Chondrocyte (in vitro differentiated cells): ENCODE measurements around the gene BCAT1. TPM values are rescaled to one million over a fixed set of nuclear protein-coding genes. Genes with fewer than 3 reads are reported as not detected.
"Not testable (repeated sequence)": the region's sequence is repeated elsewhere in the genome, so short reads cannot be mapped to it uniquely, and the experiment has no call there.

Experiments used
- DNase-seq: peaks from one replicate; pipeline ENCODE4 v3.0.0; 2021; ENCODE audit warnings: mixed read lengths, low spot score
- H3K27ac Mint-ChIP-seq: one replicate; pipeline ENCODE4 v1.8.0; 2021; ENCODE audit warnings: mild to moderate bottlenecking, moderate library complexity, mixed read lengths; ENCODE audit not compliant: unreplicated experiment
- H3K27me3 Mint-ChIP-seq: 2 replicates; pipeline ENCODE4 v1.8.0; 2021; ENCODE audit warnings: low read depth, mixed read lengths
- H3K36me3 Mint-ChIP-seq: 2 replicates; pipeline ENCODE4 v1.8.0; 2021; ENCODE audit warnings: low read depth, mixed read lengths
- H3K4me1 Mint-ChIP-seq: 2 replicates; pipeline ENCODE4 v1.8.0; 2021; ENCODE audit warnings: low read depth, mild to moderate bottlenecking, mixed read lengths
- H3K4me3 Mint-ChIP-seq: one replicate; pipeline ENCODE4 v1.8.0; 2021; ENCODE audit warnings: mild to moderate bottlenecking, moderate library complexity, mixed read lengths; ENCODE audit not compliant: unreplicated experiment
- H3K9me3 Mint-ChIP-seq: 2 replicates; pipeline ENCODE4 v1.8.0; 2021; ENCODE audit warnings: low read depth, mixed read lengths
- total RNA-seq: library from RNA; stranded (reverse); gene quantifications from 3 replicates; pipeline ENCODE4 v1.2.1, GENCODE V29; 2021
- TF ChIP-seq, protein P1 (sequence below): fragments of 200-600 bp; sonication (generic); IDR thresholded peaks from 2 replicates; pipeline ENCODE4 v1.5.0; 2021; ENCODE audit warnings: antibody characterized with exemption, mild to moderate bottlenecking, moderate library complexity

BCAT1 gene
- total RNA-seq, 1 donor from 2014 or later = 240 TPM

DNA sequence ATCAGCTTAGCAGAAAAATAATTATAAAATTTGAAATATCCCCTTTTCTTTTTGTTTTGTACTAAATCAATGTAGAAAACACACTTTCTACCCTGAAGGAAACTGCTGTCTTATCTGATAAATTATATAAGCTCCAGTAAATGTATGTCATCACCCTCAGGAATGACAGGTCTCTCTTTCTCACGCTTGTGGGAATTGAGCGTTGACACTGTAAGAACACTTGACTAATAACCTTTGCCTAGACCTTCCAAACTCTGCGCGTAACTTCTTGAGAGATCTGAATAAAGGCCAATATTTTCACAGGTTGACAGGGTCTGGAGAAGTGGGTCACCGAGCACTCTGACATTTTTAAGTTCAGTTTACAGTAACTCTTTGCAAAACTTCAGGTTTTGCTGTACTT lies 138.5 kb downstream of the BCAT1 start:
- peaks cover 22% of the 10 kb centered on the region for H3K36me3 Mint-ChIP-seq
- H3K4me1 Mint-ChIP-seq = peaks cover 16% of the 10 kb centered on the region
- no peak for DNase-seq
- H3K27ac Mint-ChIP-seq = no peak overlapping the region
- TF ChIP-seq, protein P1, sequence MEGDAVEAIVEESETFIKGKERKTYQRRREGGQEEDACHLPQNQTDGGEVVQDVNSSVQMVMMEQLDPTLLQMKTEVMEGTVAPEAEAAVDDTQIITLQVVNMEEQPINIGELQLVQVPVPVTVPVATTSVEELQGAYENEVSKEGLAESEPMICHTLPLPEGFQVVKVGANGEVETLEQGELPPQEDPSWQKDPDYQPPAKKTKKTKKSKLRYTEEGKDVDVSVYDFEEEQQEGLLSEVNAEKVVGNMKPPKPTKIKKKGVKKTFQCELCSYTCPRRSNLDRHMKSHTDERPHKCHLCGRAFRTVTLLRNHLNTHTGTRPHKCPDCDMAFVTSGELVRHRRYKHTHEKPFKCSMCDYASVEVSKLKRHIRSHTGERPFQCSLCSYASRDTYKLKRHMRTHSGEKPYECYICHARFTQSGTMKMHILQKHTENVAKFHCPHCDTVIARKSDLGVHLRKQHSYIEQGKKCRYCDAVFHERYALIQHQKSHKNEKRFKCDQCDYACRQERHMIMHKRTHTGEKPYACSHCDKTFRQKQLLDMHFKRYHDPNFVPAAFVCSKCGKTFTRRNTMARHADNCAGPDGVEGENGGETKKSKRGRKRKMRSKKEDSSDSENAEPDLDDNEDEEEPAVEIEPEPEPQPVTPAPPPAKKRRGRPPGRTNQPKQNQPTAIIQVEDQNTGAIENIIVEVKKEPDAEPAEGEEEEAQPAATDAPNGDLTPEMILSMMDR = no peak
- H3K4me3 Mint-ChIP-seq = no peak overlapping the region
- H3K9me3 Mint-ChIP-seq = peaks cover 8% of the 10 kb centered on the region
- H3K27me3 Mint-ChIP-seq = no peaks in the 10 kb centered on the region

DNA sequence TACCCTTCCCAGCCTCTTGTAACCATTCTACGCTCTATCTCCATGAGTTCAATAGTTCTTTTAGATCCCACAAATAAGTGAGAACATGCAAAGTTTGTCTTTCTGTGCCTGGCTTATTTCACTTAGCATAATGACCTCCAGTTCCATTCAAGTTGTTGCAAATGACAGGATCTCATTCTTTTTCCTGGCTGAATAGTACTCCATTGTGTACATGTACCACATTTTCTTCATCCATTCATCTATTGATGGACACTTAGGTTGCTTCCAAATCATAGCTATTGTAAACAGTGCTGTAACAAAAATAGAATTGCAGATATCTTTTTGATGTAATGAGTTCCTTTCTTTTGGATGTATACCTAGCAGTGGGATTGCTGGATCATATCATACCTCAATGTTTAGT lies 139.6 kb downstream of the BCAT1 start:
- not testable (repeated sequence) for H3K9me3 Mint-ChIP-seq, DNase-seq, H3K27ac Mint-ChIP-seq, H3K4me3 Mint-ChIP-seq, H3K4me1 Mint-ChIP-seq, H3K27me3 Mint-ChIP-seq
- H3K36me3 Mint-ChIP-seq = peaks cover 17% of the 10 kb centered on the region

DNA sequence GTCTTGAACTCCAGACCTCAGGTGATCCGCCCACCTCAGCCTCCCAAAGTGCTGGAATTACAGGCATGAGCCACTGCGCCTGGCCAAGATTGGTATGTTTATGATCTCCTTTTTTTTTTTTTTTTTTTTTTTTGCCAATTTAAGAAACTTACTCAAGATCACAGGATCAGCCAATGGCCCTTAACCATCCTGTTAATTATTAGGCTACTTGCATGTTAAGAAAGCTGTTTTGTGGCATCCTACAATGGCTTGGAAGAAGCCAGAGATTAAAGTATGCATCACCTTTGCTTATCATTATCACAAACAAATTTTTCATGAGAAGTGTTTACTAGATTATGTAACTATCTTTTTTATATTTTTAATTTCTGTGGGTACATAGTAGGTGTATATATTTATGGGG lies 140.2 kb downstream of the BCAT1 start:
- Mint-ChIP-seq H3K27ac (no peak overlapping the region), H3K9me3 (peaks cover 9% of the 10 kb centered on the region), H3K4me3 (no peak overlapping the region), H3K27me3 (no peaks in the 10 kb centered on the region), H3K4me1 (peaks cover under 1% of the 10 kb centered on the region), H3K36me3 (peaks cover 13% of the 10 kb centered on the region)
- TF ChIP-seq, protein P1 = no peak
- no peak for DNase-seq

DNA sequence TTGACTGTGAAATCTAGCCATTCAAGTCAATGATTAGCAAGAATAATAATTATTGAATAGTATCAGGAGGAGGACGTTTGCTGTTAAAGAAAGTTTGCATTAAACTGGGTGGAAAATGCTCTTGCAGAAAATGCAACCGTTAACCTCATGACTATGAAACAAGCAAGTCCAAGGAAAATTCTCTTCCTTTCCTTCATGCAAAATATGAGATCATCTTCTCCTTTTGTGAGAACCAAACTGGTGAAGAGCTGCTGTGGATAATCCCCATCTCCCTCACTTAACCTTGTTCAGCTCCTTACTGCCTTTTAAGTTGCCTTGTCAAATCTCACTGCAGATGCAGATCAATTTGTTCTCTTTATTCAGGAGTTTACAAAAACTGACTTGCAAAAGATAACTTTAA lies 142.5 kb downstream of the BCAT1 start:
- no peaks in the 10 kb centered on the region for H3K27me3 Mint-ChIP-seq
- H3K4me1 Mint-ChIP-seq = no peaks in the 10 kb centered on the region
- TF ChIP-seq, protein P1 = no peak
- H3K9me3 Mint-ChIP-seq = peaks cover 12% of the 10 kb centered on the region
- no peak overlapping the region for H3K4me3 Mint-ChIP-seq
- H3K36me3 Mint-ChIP-seq = peaks cover 5% of the 10 kb centered on the region
- no peak for DNase-seq
- H3K27ac Mint-ChIP-seq = no peak overlapping the region

DNA sequence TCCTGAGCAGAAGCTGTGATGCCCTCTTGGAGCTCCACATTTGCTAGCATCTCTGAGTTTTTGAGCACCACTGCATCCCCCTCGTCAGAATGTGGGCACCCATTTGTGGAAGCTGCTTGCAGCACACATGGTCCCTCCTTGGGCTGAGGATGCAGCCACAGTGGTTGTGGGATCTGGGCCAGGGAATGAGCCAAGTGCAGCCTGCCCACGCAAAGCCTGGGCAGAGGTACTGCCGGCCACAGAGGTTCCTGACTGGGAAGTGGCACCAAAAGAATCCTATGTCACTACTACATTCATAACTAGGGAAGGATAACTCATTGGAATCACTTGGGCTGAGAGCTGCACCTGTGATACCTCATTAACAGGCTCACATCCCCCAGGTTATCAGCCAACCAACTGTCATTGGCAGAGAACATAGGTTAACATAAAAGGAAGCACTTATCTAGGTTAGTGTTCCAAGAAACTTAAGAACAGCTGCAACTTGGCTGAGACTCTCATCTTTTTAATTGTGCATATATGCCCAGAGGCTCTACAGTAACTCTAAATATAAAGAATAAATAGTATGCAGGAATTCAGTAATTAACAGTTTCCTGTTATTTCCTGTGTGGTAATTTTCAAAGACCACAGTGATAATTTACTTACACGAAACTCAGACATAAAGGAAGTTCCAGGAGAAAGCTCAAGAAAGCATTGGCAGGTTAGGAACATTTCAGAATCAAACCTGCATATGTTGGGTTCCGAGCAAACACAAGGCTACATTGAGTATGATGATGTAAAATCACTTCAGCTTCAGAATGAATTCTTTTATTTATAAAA lies 145.3 kb downstream of the BCAT1 start:
- TF ChIP-seq, protein P1 = no peak
- no peaks in the 10 kb centered on the region for H3K4me1 Mint-ChIP-seq
- peaks cover 7% of the 10 kb centered on the region for H3K9me3 Mint-ChIP-seq
- H3K27ac Mint-ChIP-seq = no peak overlapping the region
- H3K4me3 Mint-ChIP-seq = no peak overlapping the region
- no peak for DNase-seq
- H3K36me3 Mint-ChIP-seq = no peaks in the 10 kb centered on the region
- H3K27me3 Mint-ChIP-seq = no peaks in the 10 kb centered on the region

DNA sequence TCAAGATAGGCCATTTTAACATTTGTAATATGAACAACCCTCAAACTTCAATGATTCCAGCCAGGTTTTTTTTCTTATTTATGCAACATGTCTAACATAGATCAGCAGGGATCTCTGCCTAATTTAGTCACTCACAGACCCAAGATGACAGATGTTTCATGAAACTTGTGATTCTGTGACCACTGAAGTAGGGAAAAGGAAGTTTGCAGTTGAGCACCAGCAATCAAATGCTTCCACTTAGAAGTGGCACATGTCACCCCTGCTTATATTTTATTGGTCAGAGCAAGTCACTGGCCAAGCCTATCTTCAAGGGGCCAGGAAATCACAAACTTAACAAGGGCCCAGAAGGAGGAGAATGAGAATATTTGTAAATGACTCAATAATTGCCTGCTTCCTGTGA lies 150.6 kb downstream of the BCAT1 start:
- Mint-ChIP-seq H3K36me3 (no peaks in the 10 kb centered on the region), H3K4me1 (peaks cover 8% of the 10 kb centered on the region), H3K4me3 (no peak overlapping the region), H3K27ac (no peak overlapping the region), H3K9me3 (peaks cover 3% of the 10 kb centered on the region), H3K27me3 (no peaks in the 10 kb centered on the region)
- DNase-seq = no peak
- TF ChIP-seq, protein P1 = no peak
